Lower lobe of right lung (tissue), 2 donors: ENCODE data around the gene USP22. TPM values are rescaled to one million over a fixed set of nuclear protein-coding genes. Genes with fewer than 3 reads are reported as not detected.
"Not testable (repeated sequence)": the region's sequence is repeated elsewhere in the genome, so short reads cannot be mapped to it uniquely, and the experiment has no call there.

Source experiments
- ATAC-seq, 2 donors: fragments of 200-7000 bp; cut with Tn5 transposase; one replicate each; pipeline ENCODE4 v1.9.1; 2020 to 2022; ENCODE audit warnings: mild to moderate bottlenecking in 2 of 2, moderate library complexity in 2 of 2
- DNase-seq: peaks from one replicate; pipeline ENCODE4 v3.0.0-alpha.2; 2020
- H3K27ac ChIP-seq: fragments of 200-600 bp; one replicate; pipeline ENCODE4 v1.8.0; 2022
- H3K27me3 ChIP-seq: fragments of 200-600 bp; one replicate; pipeline ENCODE4 v1.8.0; 2022; ENCODE audit warnings: low read depth
- H3K36me3 ChIP-seq: fragments of 200-600 bp; one replicate; pipeline ENCODE4 v1.8.0; 2022; ENCODE audit warnings: mild to moderate bottlenecking
- H3K4me1 ChIP-seq: fragments of 200-600 bp; one replicate; pipeline ENCODE4 v1.8.0; 2022
- H3K4me3 ChIP-seq: fragments of 200-600 bp; one replicate; pipeline ENCODE4 v1.8.0; 2022; ENCODE audit warnings: mild to moderate bottlenecking
- H3K9me3 ChIP-seq: fragments of 200-600 bp; one replicate; pipeline ENCODE4 v1.8.0; 2022
- intact Hi-C: fragments of 100-400 bp; cut with DNase I; formaldehyde crosslinking; loops from one replicate; pipeline ENCODE4 v1.11.0; 2022
- total RNA-seq: library from RNA; stranded (reverse); fragmentation: NEBNext Ultra II Directional; extraction: Animal tissue kit (Norgen Biotek cat#: 25700); gene quantifications from one replicate; pipeline ENCODE4 v1.2.1, GENCODE V29; 2021
- TF ChIP-seq, protein P1 (sequence below): fragments of 200-600 bp; IDR thresholded peaks from one replicate; pipeline ENCODE4 v1.8.0; 2022; ENCODE audit warnings: antibody characterized with exemption, mild to moderate bottlenecking
- donor health status: DM: no; HTN: yes; CAD: no; lungs with severe emphysema.

The USP22 gene
- total RNA-seq, 1 donor from 2014 or later = 154 TPM

DNA sequence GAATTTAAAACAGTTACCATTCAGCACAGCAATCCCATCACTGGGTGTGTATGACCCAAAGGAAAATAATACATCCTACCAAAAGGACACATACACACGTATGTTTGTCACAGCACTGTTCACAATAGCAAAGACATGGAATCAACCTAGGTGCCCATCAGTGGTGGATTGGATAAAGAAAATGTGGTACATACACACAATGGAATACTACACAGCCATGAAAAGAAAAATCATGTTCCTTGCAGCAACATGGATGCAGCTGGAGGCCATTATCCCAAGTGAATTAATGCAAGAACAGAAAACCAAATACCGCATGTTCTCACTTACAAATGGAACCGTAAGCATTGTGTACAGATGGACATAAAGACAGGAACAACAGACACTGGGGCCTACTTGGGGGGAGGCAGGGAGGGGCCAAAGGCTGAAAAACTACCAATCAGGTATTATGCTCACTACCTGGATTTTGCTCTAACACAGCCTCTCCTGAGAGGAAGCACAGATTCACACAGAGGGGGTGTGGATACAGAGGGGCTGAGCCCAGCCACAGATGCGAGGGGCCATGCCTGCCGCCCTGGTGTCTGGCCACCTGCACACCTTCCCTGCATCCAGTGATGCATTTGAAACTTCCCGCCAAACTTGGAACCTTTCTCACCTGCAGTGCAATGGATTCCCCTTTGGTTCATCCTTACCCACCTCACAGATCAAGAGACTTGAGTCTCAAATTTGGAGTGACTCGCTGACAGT, 55.9 kb downstream of the USP22 start:
- Histone ChIP-seq H3K36me3 (no peaks in the 10 kb centered on the region), H3K4me3 (no peak overlapping the region), H3K27me3 (no peaks in the 10 kb centered on the region), H3K4me1 (no peaks in the 10 kb centered on the region), H3K27ac (no peak overlapping the region), H3K9me3 (no peaks in the 10 kb centered on the region)
- ATAC-seq (no peak), DNase-seq (no peak)
- intact Hi-C loops = no loop called here
- TF ChIP-seq, protein P1, sequence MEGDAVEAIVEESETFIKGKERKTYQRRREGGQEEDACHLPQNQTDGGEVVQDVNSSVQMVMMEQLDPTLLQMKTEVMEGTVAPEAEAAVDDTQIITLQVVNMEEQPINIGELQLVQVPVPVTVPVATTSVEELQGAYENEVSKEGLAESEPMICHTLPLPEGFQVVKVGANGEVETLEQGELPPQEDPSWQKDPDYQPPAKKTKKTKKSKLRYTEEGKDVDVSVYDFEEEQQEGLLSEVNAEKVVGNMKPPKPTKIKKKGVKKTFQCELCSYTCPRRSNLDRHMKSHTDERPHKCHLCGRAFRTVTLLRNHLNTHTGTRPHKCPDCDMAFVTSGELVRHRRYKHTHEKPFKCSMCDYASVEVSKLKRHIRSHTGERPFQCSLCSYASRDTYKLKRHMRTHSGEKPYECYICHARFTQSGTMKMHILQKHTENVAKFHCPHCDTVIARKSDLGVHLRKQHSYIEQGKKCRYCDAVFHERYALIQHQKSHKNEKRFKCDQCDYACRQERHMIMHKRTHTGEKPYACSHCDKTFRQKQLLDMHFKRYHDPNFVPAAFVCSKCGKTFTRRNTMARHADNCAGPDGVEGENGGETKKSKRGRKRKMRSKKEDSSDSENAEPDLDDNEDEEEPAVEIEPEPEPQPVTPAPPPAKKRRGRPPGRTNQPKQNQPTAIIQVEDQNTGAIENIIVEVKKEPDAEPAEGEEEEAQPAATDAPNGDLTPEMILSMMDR = no peak

DNA sequence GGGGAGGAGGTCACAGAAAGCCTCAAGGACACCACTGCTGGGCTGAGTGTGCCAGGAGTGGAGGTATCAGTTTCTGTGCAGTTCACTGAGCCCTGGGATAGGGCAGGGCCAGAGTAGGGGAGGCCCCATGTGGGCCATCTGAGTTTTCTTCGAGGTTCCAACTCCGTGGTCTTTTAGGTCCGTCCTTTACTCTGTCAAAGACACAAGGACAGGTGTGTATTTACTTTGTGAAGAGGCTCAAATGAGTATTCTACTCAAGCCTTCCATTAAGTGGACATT, 59.5 kb downstream of the USP22 start:
- Histone ChIP-seq H3K27me3 (no peaks in the 10 kb centered on the region), H3K27ac (no peak overlapping the region), H3K4me3 (no peak overlapping the region), H3K9me3 (no peaks in the 10 kb centered on the region), H3K36me3 (no peaks in the 10 kb centered on the region), H3K4me1 (no peaks in the 10 kb centered on the region)
- TF ChIP-seq, protein P1 = no peak
- intact Hi-C loops = no loop called here
- ATAC-seq (no peak), DNase-seq (no peak)

DNA sequence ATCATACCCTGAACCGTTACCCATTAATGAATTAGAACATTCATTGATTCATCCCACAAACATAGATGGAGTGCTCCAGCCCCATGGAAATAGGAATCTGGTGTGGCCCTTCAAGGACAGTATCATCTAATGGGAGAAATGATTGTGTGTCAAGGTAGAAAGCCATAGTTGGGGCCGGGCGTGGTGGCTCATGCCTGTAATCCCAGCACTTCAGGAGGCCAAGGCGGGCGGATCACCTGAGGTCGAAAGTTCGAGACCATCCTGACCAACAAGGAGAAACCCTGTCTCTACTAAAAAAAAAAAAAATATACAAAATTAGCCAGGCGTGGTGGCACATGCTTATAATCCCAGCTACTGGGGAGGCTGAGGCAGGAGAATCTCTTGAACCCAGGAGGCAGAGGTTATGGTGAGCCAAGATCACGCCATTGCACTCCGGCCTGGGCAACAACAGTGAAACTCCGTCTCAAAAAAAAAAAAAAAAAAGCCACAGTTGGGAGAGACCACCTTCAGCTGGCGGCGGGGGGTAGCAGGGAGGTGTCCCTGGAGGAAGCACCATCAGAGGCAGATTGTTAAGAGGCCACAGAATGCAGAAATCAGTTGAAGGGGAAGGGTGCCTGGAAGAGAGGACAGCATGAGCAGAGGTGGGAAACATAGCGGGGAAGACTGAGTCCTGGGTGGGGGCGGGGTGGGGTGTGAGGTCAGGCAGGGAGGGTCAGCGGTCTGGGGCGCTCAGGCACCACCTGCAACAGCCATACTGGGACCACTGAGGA, 60.0 kb downstream of the USP22 start:
- no peaks in the 10 kb centered on the region for H3K4me1 ChIP-seq
- H3K4me3 ChIP-seq = no peak overlapping the region
- no peak for DNase-seq
- TF ChIP-seq, protein P1 = no peak
- H3K27me3 ChIP-seq = no peaks in the 10 kb centered on the region
- H3K9me3 ChIP-seq = no peaks in the 10 kb centered on the region
- no peak overlapping the region for H3K27ac ChIP-seq
- ATAC-seq = no peak
- intact Hi-C loops = no loop called here
- no peaks in the 10 kb centered on the region for H3K36me3 ChIP-seq

DNA sequence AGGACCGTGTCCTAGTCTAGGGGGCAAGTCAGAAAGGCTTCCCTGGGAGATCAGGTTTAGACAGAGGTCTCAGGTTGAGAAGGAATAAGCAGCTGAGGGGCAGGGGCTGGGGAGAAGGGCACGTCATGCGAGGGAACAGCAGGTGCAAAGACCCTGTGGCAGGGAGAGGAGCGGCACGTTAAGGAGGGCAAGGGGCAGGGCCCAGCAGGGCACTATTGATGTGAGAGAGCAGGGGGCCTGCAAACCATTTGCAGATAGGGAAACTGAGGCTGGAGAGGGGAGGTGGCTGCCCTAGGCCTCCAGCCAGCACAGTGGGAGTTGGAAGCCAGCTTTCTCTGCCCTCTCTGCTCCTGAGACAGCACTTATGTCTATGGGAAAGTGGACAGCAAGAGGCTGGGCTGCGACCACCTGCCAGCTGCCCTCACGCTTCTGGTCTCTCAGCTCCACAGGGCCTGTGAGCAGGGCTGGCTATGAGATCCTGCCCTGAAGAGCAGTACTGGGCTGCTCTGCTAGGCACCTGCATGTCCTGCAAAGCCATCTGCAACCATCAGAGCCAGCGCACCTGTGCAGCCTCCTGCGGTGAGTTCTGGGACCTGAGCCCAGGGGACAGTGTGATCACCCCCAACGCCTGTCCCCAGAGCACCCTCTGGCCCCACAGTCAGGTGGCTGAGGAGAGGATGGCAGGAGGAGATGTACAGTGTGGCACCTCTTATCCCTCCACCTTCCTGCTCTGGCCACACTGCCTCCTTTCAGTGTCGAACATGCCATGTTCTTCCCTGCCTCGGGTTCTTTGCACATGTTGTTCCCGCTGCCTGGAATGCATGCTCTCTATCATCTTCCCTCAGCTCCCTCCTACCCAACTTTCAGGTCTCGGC, 61.5 kb downstream of the USP22 start:
- Histone ChIP-seq H3K9me3 (no peaks in the 10 kb centered on the region), H3K36me3 (no peaks in the 10 kb centered on the region), H3K27me3 (no peaks in the 10 kb centered on the region), H3K4me1 (no peaks in the 10 kb centered on the region), H3K27ac (no peak overlapping the region), H3K4me3 (no peak overlapping the region)
- ATAC-seq (no peak), DNase-seq (no peak)
- TF ChIP-seq, protein P1 = no peak
- intact Hi-C loops = no loop called here

DNA sequence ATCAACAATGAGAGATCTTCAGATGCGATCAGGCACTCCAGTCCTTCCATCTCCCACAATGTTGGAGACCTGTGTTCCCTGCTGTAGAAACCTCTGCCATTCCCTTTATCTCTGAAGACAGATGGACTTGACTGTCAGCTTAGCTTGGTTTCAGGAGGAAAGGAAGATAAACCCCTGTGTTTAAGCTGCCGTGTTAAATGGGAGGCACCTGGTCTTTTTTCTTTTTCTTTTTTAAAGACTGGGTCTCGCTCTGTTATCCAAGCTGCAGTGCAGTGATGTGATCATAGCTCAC, 63.1 kb downstream of the USP22 start:
- Histone ChIP-seq H3K4me1 (no peaks in the 10 kb centered on the region), H3K9me3 (no peaks in the 10 kb centered on the region), H3K27me3 (no peaks in the 10 kb centered on the region), H3K36me3 (no peaks in the 10 kb centered on the region), H3K27ac (no peak overlapping the region), H3K4me3 (no peak overlapping the region)
- ATAC-seq (no peak), DNase-seq (no peak)
- intact Hi-C loops = no loop called here
- TF ChIP-seq, protein P1 = no peak

DNA sequence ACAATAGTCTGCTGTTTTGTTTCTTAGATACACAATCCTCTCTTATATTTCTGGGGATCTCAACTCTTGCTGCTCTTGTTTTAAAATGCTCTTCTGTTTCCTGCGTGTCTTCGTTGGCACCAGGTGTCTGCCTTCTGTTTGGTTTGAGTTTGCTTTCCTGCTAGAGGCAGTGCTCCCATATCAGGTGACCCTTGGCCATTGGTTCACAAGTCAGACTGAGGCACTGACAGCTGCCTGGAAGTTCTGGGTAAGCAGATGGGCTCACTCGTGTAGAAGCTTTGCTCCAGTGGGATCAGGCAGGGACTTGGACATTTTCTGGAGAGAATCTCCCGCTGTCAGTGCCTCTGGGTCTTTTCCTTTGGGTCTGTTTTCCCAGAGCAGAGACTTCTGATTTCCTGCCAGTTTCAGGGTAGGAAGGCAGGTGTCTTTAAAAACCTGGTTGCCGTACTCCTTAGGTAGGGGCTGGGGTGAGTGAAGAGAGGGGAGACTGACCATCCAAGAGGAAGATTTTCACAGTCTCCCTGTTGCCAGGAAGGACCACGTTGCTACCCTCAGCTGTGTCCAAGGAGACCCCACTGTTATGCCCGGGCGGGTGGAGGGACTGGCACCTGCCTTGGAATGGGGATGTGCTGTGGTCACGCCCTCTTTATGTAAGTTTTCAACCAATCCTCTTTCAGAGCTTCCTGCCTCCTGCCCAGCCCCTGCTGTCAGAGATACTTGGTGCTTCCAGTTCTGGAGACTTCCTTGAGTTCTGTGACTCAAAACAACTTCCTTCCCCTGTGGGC, 63.6 kb downstream of the USP22 start:
- H3K9me3 ChIP-seq, H3K36me3 ChIP-seq, DNase-seq, H3K4me3 ChIP-seq, H3K27me3 ChIP-seq, H3K27ac ChIP-seq, ATAC-seq, intact Hi-C loops, H3K4me1 ChIP-seq: not testable (repeated sequence)

- H3K4me3 ChIP-seq, intact Hi-C loops, H3K9me3 ChIP-seq, H3K27ac ChIP-seq, H3K4me1 ChIP-seq, ATAC-seq, H3K36me3 ChIP-seq, DNase-seq, H3K27me3 ChIP-seq: not testable (repeated sequence)
Observed at GRCh38 chr17:20977609-20978253, 65.1 kb downstream of the USP22 start.
